Measurements from ENCODE around the gene NME7.

- TF ChIP-seq CTCF (IDR thresholded peaks at IDR 0.05) (no peak), POLR2AphosphoS5 (IDR thresholded peaks at IDR 0.05; ENCODE audit: insufficient read depth in 1 of 2, low read depth in 1 of 2) (no peak)
Observed at GRCh38 chr1:169118227-169118626, 249.4 kb downstream of the NME7 start.

All from vagina (tissue), 2 donors.